Lung (tissue), 12 donors: ENCODE measurements around the gene WDR33. TPM values are rescaled to one million over a fixed set of nuclear protein-coding genes. Genes with fewer than 3 reads are reported as not detected.

Source experiments
- ATAC-seq: fragments of 200-7000 bp; cut with Tn5 transposase; one replicate; pipeline ENCODE4 v1.9.1; 2020; ENCODE audit warnings: moderate number of reproducible peaks; ENCODE audit not compliant: insufficient read depth, low FRiP score
- DNase-seq, 3 donors: peaks; one replicate each; pipeline ENCODE4 v3.0.0-alpha.2; 2013 to 2017
- H3K27ac ChIP-seq, 2 donors: one replicate each; pipeline ENCODE4 v1.5.1; 2013; ENCODE audit warnings: mild to moderate bottlenecking in 2 of 2, moderate library complexity in 2 of 2, control low read depth in 1 of 2, inconsistent platforms in 1 of 2, low read depth in 1 of 2, low read length in 1 of 2
- H3K27me3 ChIP-seq, 3 donors: one replicate each; pipeline ENCODE4 v1.5.1; 2013; ENCODE audit warnings: low read length in 2 of 3; ENCODE audit not compliant: control insufficient read depth in 3 of 3, insufficient read depth in 3 of 3
- H3K36me3 ChIP-seq, 4 donors: one replicate each; pipeline ENCODE4 v1.5.1; 2013; ENCODE audit warnings: low read length in 4 of 4, mild to moderate bottlenecking in 1 of 4, moderate library complexity in 1 of 4; ENCODE audit not compliant: control insufficient read depth in 4 of 4, insufficient read depth in 4 of 4
- H3K4me1 ChIP-seq, 5 donors: one replicate each; pipeline ENCODE4 v1.5.1; 2013; ENCODE audit warnings: low read length in 5 of 5, mild to moderate bottlenecking in 2 of 5, moderate library complexity in 1 of 5; ENCODE audit not compliant: control insufficient read depth in 5 of 5, insufficient read depth in 5 of 5
- H3K4me3 ChIP-seq: one replicate; pipeline ENCODE4 v1.5.1; 2013; ENCODE audit warnings: mild to moderate bottlenecking, control low read depth, moderate library complexity
- H3K9ac ChIP-seq, 2 donors: one replicate each; pipeline ENCODE4 v1.5.1; 2013; ENCODE audit warnings: low read length in 2 of 2, control low read depth in 1 of 2; ENCODE audit not compliant: insufficient read depth in 1 of 2
- H3K9me3 ChIP-seq, 4 donors: one replicate each; pipeline ENCODE4 v1.5.1; 2013; ENCODE audit warnings: low read length in 3 of 4, mild to moderate bottlenecking in 1 of 4, moderate library complexity in 1 of 4; ENCODE audit not compliant: control insufficient read depth in 4 of 4, insufficient read depth in 3 of 4
- WGBS, 2 donors: extraction: QIAGEN DNeasy Blood & Tissue Kit; methylation state at CpG; one replicate each; pipeline ENCODE4 v1.1.7; 2013; 5-methylcytosine and 5-hydroxymethylcytosine counted together
- polyA plus RNA-seq, 2 donors: library from polyadenylated mRNA; stranded (reverse); fragments of 200-250 nt; gene quantifications; one replicate each; pipeline ENCODE4 v1.2.1, GENCODE V29; 2013
- total RNA-seq, 2 donors: library from RNA; depleted of rRNA in 1 of 2; stranded (reverse); fragments of >200 nt in 1 of 2; gene quantifications; one replicate each; pipeline ENCODE4 v1.2.1, GENCODE V29; 2014 to 2021
- TF ChIP-seq, protein P1 (sequence below): IDR thresholded peaks from 2 replicates; pipeline ENCODE4 v1.5.1; 2012; ENCODE audit warnings: mild to moderate bottlenecking; ENCODE audit errors: control extremely low read depth, extremely low read depth
- donor health status: control.
- donor health status: control.
- donor health status: Bipolar disorder and iron deficiency.
- donor health status: healthy.
- donor health status: DM: yes; HTN: yes; CAD: no.

WDR33 gene
- total and polyA plus RNA-seq, 4 donors, result 11.6 to 93.0 (median 29.2) TPM

DNA sequence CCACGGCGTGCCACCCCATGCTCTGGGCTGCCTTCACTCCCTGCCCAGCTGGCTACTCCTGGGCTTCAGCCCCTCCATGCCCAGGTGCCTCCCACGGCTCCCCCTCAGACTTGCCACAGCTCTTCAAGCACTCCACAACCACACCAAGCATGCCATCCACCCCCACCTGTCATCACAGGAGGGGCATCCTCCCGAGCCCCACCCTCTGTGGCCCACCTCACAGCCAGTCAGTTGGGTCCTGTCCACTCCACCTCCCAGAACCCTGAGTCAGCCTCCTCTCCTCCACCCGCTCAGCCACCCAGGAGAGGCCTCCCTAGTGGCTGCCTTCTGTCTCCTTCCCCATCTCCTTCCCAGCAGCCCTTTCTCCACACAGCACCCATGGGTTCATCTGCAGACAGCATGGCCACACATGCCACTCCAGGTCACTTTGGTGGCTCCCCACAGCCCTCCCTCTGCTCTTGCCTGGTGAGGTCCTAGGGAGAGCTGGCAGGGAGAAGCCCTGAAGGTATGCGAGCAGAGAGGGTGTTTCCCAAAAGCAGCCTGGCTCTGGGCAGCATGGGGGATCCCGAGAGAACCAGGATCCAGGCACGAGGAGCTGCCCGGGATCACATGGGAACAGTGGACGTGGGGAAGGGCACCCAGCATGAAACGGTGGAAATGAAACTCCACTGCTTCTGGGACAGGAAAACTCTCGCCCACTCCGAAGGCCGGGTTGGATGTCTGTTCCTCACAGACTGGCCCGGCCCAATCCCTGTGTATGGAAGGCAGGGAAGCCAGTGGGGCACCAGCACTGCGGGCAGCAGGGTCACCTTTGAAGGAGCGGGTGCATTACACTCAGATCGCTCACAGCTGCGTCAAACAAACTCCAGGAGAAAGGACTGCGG lies 138.4 kb downstream of the WDR33 start:
- Histone ChIP-seq H3K4me3 (peak overlapping the region; percentile 34), H3K27ac (peak overlapping the region; percentile 82 to 99), H3K9me3 (no peaks in the 10 kb centered on the region), H3K9ac (no peak overlapping the region), H3K4me1 (peaks cover 0 to 13% (median 0%) of the 10 kb centered on the region in 5 donors), H3K36me3 (no peaks in the 10 kb centered on the region), H3K27me3 (peaks cover 0 to 15% (median 13%) of the 10 kb centered on the region in 3 donors)
- TF ChIP-seq, protein P1, sequence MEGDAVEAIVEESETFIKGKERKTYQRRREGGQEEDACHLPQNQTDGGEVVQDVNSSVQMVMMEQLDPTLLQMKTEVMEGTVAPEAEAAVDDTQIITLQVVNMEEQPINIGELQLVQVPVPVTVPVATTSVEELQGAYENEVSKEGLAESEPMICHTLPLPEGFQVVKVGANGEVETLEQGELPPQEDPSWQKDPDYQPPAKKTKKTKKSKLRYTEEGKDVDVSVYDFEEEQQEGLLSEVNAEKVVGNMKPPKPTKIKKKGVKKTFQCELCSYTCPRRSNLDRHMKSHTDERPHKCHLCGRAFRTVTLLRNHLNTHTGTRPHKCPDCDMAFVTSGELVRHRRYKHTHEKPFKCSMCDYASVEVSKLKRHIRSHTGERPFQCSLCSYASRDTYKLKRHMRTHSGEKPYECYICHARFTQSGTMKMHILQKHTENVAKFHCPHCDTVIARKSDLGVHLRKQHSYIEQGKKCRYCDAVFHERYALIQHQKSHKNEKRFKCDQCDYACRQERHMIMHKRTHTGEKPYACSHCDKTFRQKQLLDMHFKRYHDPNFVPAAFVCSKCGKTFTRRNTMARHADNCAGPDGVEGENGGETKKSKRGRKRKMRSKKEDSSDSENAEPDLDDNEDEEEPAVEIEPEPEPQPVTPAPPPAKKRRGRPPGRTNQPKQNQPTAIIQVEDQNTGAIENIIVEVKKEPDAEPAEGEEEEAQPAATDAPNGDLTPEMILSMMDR, result no peak
- 68 to 81% methylated on average over 20 of the region's 20 CpGs for WGBS, 2 donors
- peak in 1 of 3 donors; percentile 9 for DNase-seq
- ATAC-seq, result no peak

DNA sequence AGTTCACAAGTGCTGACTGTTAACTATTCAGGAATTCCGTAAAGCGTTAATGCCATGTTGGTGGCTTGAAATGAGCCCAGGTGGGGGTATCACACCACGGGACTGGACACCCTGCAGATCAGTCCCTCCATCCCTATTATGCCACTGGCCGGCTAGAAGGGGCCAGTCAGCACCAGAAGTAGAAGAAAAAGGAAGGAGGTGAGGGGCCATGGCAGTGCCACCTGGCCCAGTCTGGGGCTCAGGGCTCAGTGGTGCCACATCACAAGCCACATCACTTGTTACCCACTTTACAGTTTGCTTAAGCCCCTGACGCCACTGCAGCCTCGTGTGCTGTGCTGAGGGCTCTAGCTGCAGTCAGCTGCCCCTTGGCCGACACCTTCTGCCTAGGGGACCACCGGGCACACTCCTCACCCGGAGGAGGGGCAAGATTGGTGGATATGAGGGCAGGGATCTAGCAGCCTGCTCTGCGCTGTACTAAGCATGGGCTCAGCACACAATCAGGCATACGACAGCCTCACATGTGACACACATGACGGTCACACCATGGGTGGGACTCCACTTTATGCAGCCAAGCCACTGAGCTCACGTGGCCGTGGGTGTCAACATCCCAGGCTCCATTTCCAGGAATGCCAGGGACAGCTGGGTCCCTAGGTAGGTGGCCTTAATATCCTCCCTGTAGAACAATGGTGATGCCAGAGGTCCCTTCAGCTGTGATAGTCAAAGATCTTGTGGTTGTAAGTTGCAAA lies 139.2 kb downstream of the WDR33 start:
- Histone ChIP-seq H3K4me1 (peaks cover 0 to 13% (median 2%) of the 10 kb centered on the region in 5 donors), H3K4me3 (peak overlapping the region; percentile 5), H3K36me3 (no peaks in the 10 kb centered on the region), H3K27me3 (peaks cover 0 to 13% (median 8%) of the 10 kb centered on the region in 3 donors), H3K9ac (no peak overlapping the region), H3K9me3 (no peaks in the 10 kb centered on the region), H3K27ac (peak overlapping the region; percentile 82 to 99)
- 72 to 78% methylated on average over 14 of the region's 14 CpGs for WGBS, 2 donors
- TF ChIP-seq, protein P1, result no peak
- no peak for ATAC-seq
- peak in 1 of 3 donors; percentile 8 for DNase-seq

DNA sequence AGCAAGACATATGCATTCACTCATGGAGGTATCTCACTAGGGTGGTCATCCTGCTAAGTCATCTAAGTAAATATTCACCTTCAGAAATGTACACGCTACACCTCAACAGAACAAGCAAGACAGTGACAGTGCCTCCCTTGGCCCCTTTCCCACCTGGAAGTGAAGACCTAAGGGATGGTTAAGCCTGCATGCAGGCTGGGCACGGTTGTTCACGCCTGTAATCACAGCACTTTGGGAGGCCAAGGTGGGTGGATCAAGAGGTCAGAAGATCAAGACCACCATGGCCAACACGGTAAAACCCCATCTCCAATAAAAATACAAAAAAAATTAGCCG lies 140.0 kb downstream of the WDR33 start:
- TF ChIP-seq, protein P1, result no peak
- Histone ChIP-seq H3K36me3 (no peaks in the 10 kb centered on the region), H3K27me3 (peaks cover 0 to 16% (median 4%) of the 10 kb centered on the region in 3 donors), H3K4me3 (no peak overlapping the region), H3K9me3 (no peaks in the 10 kb centered on the region), H3K4me1 (peaks cover 0 to 13% (median 7%) of the 10 kb centered on the region in 5 donors), H3K9ac (no peak overlapping the region), H3K27ac (peak overlapping the region in 1 of 2 donors; percentile 7)
- peak in 1 of 3 donors; percentile 0 for DNase-seq
- ATAC-seq, result no peak
- WGBS, 2 donors, result 83 to 86% methylated on average over 5 of the region's 5 CpGs
